Measurements from ENCODE around the gene CFAP52.
A peak's percentile ranks its signal among the peaks of the same experiment; 100 is the strongest.

Gene CFAP52

GRCh38 chr17:9549215-9549614 is 27.2 kb upstream of the CFAP52 start:
- no peak for TF ChIP-seq CTCF (IDR thresholded peaks at IDR 0.05; ENCODE audit: control extremely low read depth, extremely low read depth, low read depth, missing control alignments)
- POLR2A ChIA-PET = no interaction called here
- CTCF ChIA-PET = interaction anchor here (1.5 kb wide), 1 partner anchor 8 kb away, joined by 5 read pairs; no protein-coding TSS in a partner anchor
- DNase-seq (ENCODE audit: extremely low spot score) = no peak

GRCh38 chr17:9553181-9553580 is 23.3 kb upstream of the CFAP52 start:
- TF ChIP-seq CTCF (IDR thresholded peaks at IDR 0.05; ENCODE audit: control extremely low read depth, extremely low read depth, low read depth, missing control alignments) = no peak
- DNase-seq (ENCODE audit: extremely low spot score) = no peak
- ChIA-PET CTCF (interaction anchor here (1.5 to 2.1 kb wide), 2 partner anchors 14 to 263 kb away, joined by 3 to 6 read pairs; no protein-coding TSS in a partner anchor), POLR2A (no interaction called here)

GRCh38 chr17:9553596-9553995 is 22.8 kb upstream of the CFAP52 start:
- no peak for DNase-seq (ENCODE audit: extremely low spot score)
- POLR2A ChIA-PET = no interaction called here
- CTCF ChIA-PET = interaction anchor here (1.5 to 2.1 kb wide), 2 partner anchors 14 to 263 kb away, joined by 3 to 6 read pairs; no protein-coding TSS in a partner anchor
- no peak for TF ChIP-seq CTCF (IDR thresholded peaks at IDR 0.05; ENCODE audit: control extremely low read depth, extremely low read depth, low read depth, missing control alignments)

GRCh38 chr17:9554715-9555114 is 21.7 kb upstream of the CFAP52 start:
- ChIA-PET CTCF (interaction anchor here (0.9 to 2.6 kb wide), 11 partner anchors 10 to 1145 kb away, joined by 3 to 10 read pairs (median 3); no protein-coding TSS in a partner anchor), POLR2A (interaction anchor here (0.7 kb wide), 1 partner anchor 354 kb away, joined by 4 read pairs; no protein-coding TSS in a partner anchor)
- peak; percentile 46 for DNase-seq (ENCODE audit: extremely low spot score)
- peak; percentile 49 for TF ChIP-seq CTCF (IDR thresholded peaks at IDR 0.05; ENCODE audit: control extremely low read depth, extremely low read depth, low read depth, missing control alignments)

GRCh38 chr17:9557161-9557755 is 19.2 kb upstream of the CFAP52 start:
- CTCF ChIA-PET = interaction anchor here (0.9 to 1.4 kb wide), 2 partner anchors 8 to 20 kb away, joined by 3 to 5 read pairs; partner anchors contain the start of gene CFAP52
- no peak for TF ChIP-seq CTCF (IDR thresholded peaks at IDR 0.05; ENCODE audit: control extremely low read depth, extremely low read depth, low read depth, missing control alignments)
- POLR2A ChIA-PET = no interaction called here
- DNase-seq (ENCODE audit: extremely low spot score) = no peak

GRCh38 chr17:9557857-9558256 is 18.6 kb upstream of the CFAP52 start:
- TF ChIP-seq CTCF (IDR thresholded peaks at IDR 0.05; ENCODE audit: control extremely low read depth, extremely low read depth, low read depth, missing control alignments) = no peak
- ChIA-PET POLR2A (no interaction called here), CTCF (interaction anchor here (0.9 to 1.4 kb wide), 2 partner anchors 9 to 19 kb away, joined by 3 to 5 read pairs; partner anchors contain the start of gene CFAP52)
- DNase-seq (ENCODE audit: extremely low spot score) = no peak
